Activated CD8-positive, alpha-beta memory T cell treated with anti-CD3 and anti-CD28 coated beads, Interleukin-2, amount 50 U/mL, for 4 hours (primary cell): Measurements from ENCODE around the gene RBM4B.
"Not testable (repeated sequence)": the region's sequence is repeated elsewhere in the genome, so short reads cannot be mapped to it uniquely, and the experiment has no call there.

Experiments
- DNase-seq: peaks from one replicate; pipeline ENCODE4 v3.0.0-alpha.2; 2020

Gene RBM4B

GRCh38 chr11:66677599-66678375 lies at the start of gene RBM4B:
Gene RBM4B, minus strand, starts transcription at chr11:66677887. Its CDS starts 808 bp downstream, at chr11:66677079.
- peak; percentile 93 for DNase-seq

- no peak for DNase-seq
Observed at GRCh38 chr11:66725647-66726046, 48.0 kb upstream of the RBM4B start.

- no peak for DNase-seq
Observed at GRCh38 chr11:66725114-66725513, 47.4 kb upstream of the RBM4B start.

- not testable (repeated sequence) for DNase-seq
Observed at GRCh38 chr11:66724167-66724566, 46.5 kb upstream of the RBM4B start.

GRCh38 chr11:66723693-66724092 lies 46.0 kb upstream of the RBM4B start:
- DNase-seq = no peak

- DNase-seq = no peak
Observed at GRCh38 chr11:66722745-66723651, 45.3 kb upstream of the RBM4B start.

- DNase-seq = no peak
Observed at GRCh38 chr11:66721939-66722338, 44.3 kb upstream of the RBM4B start.

GRCh38 chr11:66720899-66721470 lies 43.3 kb upstream of the RBM4B start:
- no peak for DNase-seq

- DNase-seq = no peak
Observed at GRCh38 chr11:66720223-66720898, 42.7 kb upstream of the RBM4B start.

- no peak for DNase-seq
Observed at GRCh38 chr11:66719111-66719872, 41.6 kb upstream of the RBM4B start.

GRCh38 chr11:66718320-66718971 lies 40.8 kb upstream of the RBM4B start:
- DNase-seq = no peak

GRCh38 chr11:66717925-66718319 lies 40.2 kb upstream of the RBM4B start:
- DNase-seq = no peak

GRCh38 chr11:66716996-66717395 lies 39.3 kb upstream of the RBM4B start:
- DNase-seq = no peak

GRCh38 chr11:66715346-66716085 lies 37.8 kb upstream of the RBM4B start:
- no peak for DNase-seq

- DNase-seq = no peak
Observed at GRCh38 chr11:66713746-66714480, 36.2 kb upstream of the RBM4B start.

GRCh38 chr11:66710384-66710930 lies 32.8 kb upstream of the RBM4B start:
- no peak for DNase-seq

GRCh38 chr11:66708701-66709100 lies 31.0 kb upstream of the RBM4B start:
- no peak for DNase-seq

- no peak for DNase-seq
Observed at GRCh38 chr11:66708094-66708493, 30.4 kb upstream of the RBM4B start.

GRCh38 chr11:66707486-66707885 lies 29.8 kb upstream of the RBM4B start:
- no peak for DNase-seq

- DNase-seq = no peak
Observed at GRCh38 chr11:66706989-66707388, 29.3 kb upstream of the RBM4B start.
